SK-N-SH (cell line): ENCODE results near the gene RNF157. TPM values are rescaled to one million over a fixed set of nuclear protein-coding genes. Genes with fewer than 3 reads are reported as not detected.

Experiments
- CTCF ChIA-PET: fragments of 300-600, 350-600 bp; formaldehyde crosslinking; extraction: SDS; loops from one replicate; lab custom pipeline; 2021; lab: Yijun Ruan, JAX
- POLR2A ChIA-PET: fragments of 350-600 bp; sonication (Branson Sonifier 250); formaldehyde crosslinking; extraction: SDS; loops from one replicate; lab custom pipeline; 2020; ENCODE audit warnings: antibody characterized with exemption, inconsistent platforms; lab: Yijun Ruan, JAX
- DNase-seq: peaks from one replicate; pipeline ENCODE4 v3.0.0; 2012
- H2AFZ ChIP-seq: fragments of 200-600 bp; sonication (generic); 2 replicates; pipeline ENCODE4 v1.8.1; 2016; ENCODE audit warnings: antibody characterized with exemption, mild to moderate bottlenecking, low read depth
- H3F3A ChIP-seq: fragments of 200-600 bp; sonication (generic); replicated peaks from 2 replicates; pipeline ENCODE3; 2016; ENCODE audit warnings: antibody characterized with exemption, mild to moderate bottlenecking; ENCODE audit not compliant: insufficient read depth
- H3K27ac ChIP-seq, 2 experiments: fragments of 200-500 bp in 1 of 2; fragments of 200-600 bp in 1 of 2; sonication (Bioruptor generic) in 1 of 2; sonication (generic), shearing (Covaris generic) in 1 of 2; 2 replicates each; pipeline versions ENCODE4 v1.5.1 to v1.6.1; 2014 to 2016; ENCODE audit warnings: low read depth in 2 of 2, inconsistent platforms in 1 of 2, low read length in 1 of 2, mild to moderate bottlenecking in 1 of 2, mixed read lengths in 1 of 2
- H3K27me3 ChIP-seq: fragments of 200-600 bp; sonication (generic), shearing (Covaris generic); 2 replicates; pipeline ENCODE4 v1.6.1; 2016; ENCODE audit warnings: mixed run types; ENCODE audit not compliant: insufficient read depth
- H3K36me3 ChIP-seq, 2 experiments: fragments of 200-500 bp in 1 of 2; fragments of 200-600 bp in 1 of 2; sonication (Bioruptor generic) in 1 of 2; sonication (generic) in 1 of 2; replicated peaks in 1 of 2; 2 replicates each; pipeline versions ENCODE3 to v1.5.1; 2014 to 2016; ENCODE audit warnings: low read length in 1 of 2, mild to moderate bottlenecking in 1 of 2; ENCODE audit not compliant: insufficient read depth in 2 of 2, control insufficient read depth in 1 of 2
- H3K4me1 ChIP-seq, 2 experiments: fragments of 200-500 bp in 1 of 2; fragments of 200-600 bp in 1 of 2; sonication (Bioruptor generic) in 1 of 2; sonication (generic), shearing (Covaris generic) in 1 of 2; 2 replicates each; pipeline versions ENCODE4 v1.5.1 to v1.6.1; 2014 to 2016; ENCODE audit warnings: low read depth in 1 of 2, low read length in 1 of 2, mixed run types in 1 of 2; ENCODE audit not compliant: insufficient read depth in 2 of 2, control insufficient read depth in 1 of 2
- H3K4me2 ChIP-seq: fragments of 200-600 bp; sonication (generic), shearing (Covaris generic); 2 replicates; pipeline ENCODE4 v1.6.1; 2017; ENCODE audit warnings: mixed run types
- H3K4me3 ChIP-seq, 2 experiments: fragments of 200-500 bp in 1 of 2; fragments of 200-600 bp in 1 of 2; sonication (Bioruptor generic) in 1 of 2; sonication (generic), shearing (Covaris generic) in 1 of 2; 2 replicates each; pipeline versions ENCODE4 v1.5.1 to v1.8.1; 2014 to 2016; ENCODE audit warnings: low read depth in 2 of 2, inconsistent platforms in 1 of 2, low read length in 1 of 2, mild to moderate bottlenecking in 1 of 2, mixed read lengths in 1 of 2, moderate library complexity in 1 of 2
- H3K79me2 ChIP-seq: fragments of 200-600 bp; sonication (generic); 2 replicates; pipeline ENCODE4 v1.8.1; 2017; ENCODE audit warnings: mild to moderate bottlenecking; ENCODE audit not compliant: insufficient read depth
- H3K9ac ChIP-seq: fragments of 200-600 bp; sonication (generic); 2 replicates; pipeline ENCODE4 v1.6.1; 2017; ENCODE audit warnings: mixed run types
- H3K9me2 ChIP-seq: fragments of 200-600 bp; sonication (generic); 2 replicates; pipeline ENCODE4 v1.6.1; 2017; ENCODE audit warnings: mixed run types
- H3K9me3 ChIP-seq: fragments of 200-600 bp; sonication (generic); 2 replicates; pipeline ENCODE4 v1.6.1; 2017; ENCODE audit warnings: mixed run types, mild to moderate bottlenecking, moderate library complexity
- H4K20me1 ChIP-seq: fragments of 200-600 bp; sonication (generic); 2 replicates; pipeline ENCODE4 v1.6.1; 2017; ENCODE audit warnings: mild to moderate bottlenecking, mixed run types; ENCODE audit not compliant: insufficient read depth
- CHD2 ChIP-seq: fragments of 150-350 bp; IDR thresholded peaks from 2 replicates; pipeline ENCODE4 v1.6.1; 2018; ENCODE audit warnings: low read length; ENCODE audit not compliant: partially characterized antibody
- CTCF ChIP-seq: fragments of 200-600 bp; sonication (generic); IDR thresholded peaks from 2 replicates; pipeline ENCODE4 v1.6.1; 2017; ENCODE audit warnings: antibody characterized with exemption, mild to moderate bottlenecking, moderate library complexity
- ELF1 ChIP-seq: IDR thresholded peaks from 2 replicates; pipeline ENCODE4 v1.4.0; 2012
- EP300 ChIP-seq, 2 experiments: IDR thresholded peaks; 2 replicates each; pipeline versions ENCODE4 v1.4.0 to v1.6.1; 2012; ENCODE audit warnings: borderline replicate concordance in 1 of 2, low read depth in 1 of 2, low read length in 1 of 2
- EZH2phosphoT487 ChIP-seq: fragments of 200-600 bp; sonication (generic); IDR thresholded peaks from 2 replicates; pipeline ENCODE4 v1.6.1; 2017; ENCODE audit warnings: low read depth, mixed run types, mild to moderate bottlenecking, antibody characterized with exemption, moderate library complexity, borderline replicate concordance
- FOSL2 ChIP-seq: IDR thresholded peaks from 2 replicates; pipeline ENCODE4 v1.4.0; 2012; ENCODE audit warnings: low read depth, mild to moderate bottlenecking, moderate library complexity, borderline replicate concordance
- FOXM1 ChIP-seq: IDR thresholded peaks from 2 replicates; pipeline ENCODE4 v1.4.0; 2012; ENCODE audit warnings: low read depth, mild to moderate bottlenecking
- IRF3 ChIP-seq: fragments of 150-350 bp; IDR thresholded peaks from 2 replicates; pipeline ENCODE4 v1.6.1; 2016; ENCODE audit warnings: mild to moderate bottlenecking, low read depth, low read length
- JUND ChIP-seq: IDR thresholded peaks from 2 replicates; pipeline ENCODE4 v1.4.0; 2012
- MEF2A ChIP-seq: IDR thresholded peaks from 2 replicates; pipeline ENCODE4 v1.4.0; 2012; ENCODE audit warnings: low read depth, borderline replicate concordance
- NFIC ChIP-seq: IDR thresholded peaks from 2 replicates; pipeline ENCODE4 v1.4.0; 2012; ENCODE audit warnings: borderline replicate concordance
- NRF1 ChIP-seq: IDR thresholded peaks from 2 replicates; pipeline ENCODE4 v1.6.1; 2012; ENCODE audit warnings: low read depth, mild to moderate bottlenecking, low read length
- POLR2AphosphoS5 ChIP-seq: IDR thresholded peaks from 2 replicates; pipeline ENCODE4 v1.6.1; 2012; ENCODE audit warnings: low read depth, low read length
- RCOR1 ChIP-seq: fragments of 150-350 bp; IDR thresholded peaks from 2 replicates; pipeline ENCODE4 v1.6.1; 2017; ENCODE audit warnings: antibody characterized with exemption, low read length
- REST ChIP-seq: IDR thresholded peaks from 2 replicates; pipeline ENCODE4 v1.6.1; 2012; ENCODE audit warnings: mild to moderate bottlenecking, low read depth, low read length, moderate library complexity
- SIN3A ChIP-seq: IDR thresholded peaks from 2 replicates; pipeline ENCODE4 v1.6.1; 2012; ENCODE audit warnings: low read depth, mild to moderate bottlenecking, low read length, moderate library complexity, borderline replicate concordance
- SMC3 ChIP-seq: IDR thresholded peaks from 2 replicates; pipeline ENCODE4 v1.6.1; 2012; ENCODE audit warnings: low read depth, low read length, improper control_type of control experiment
- TAF1 ChIP-seq: IDR thresholded peaks from 2 replicates; pipeline ENCODE4 v1.6.1; 2012; ENCODE audit warnings: low read depth, mild to moderate bottlenecking, low read length, moderate library complexity, borderline replicate concordance
- WGBS: methylation state at CpG from one replicate; pipeline ENCODE4 v1.1.6; 2017; ENCODE audit warnings: low lambda C conversion rate; 5-methylcytosine and 5-hydroxymethylcytosine counted together
- polyA plus RNA-seq, 3 experiments: library from polyadenylated mRNA; depleted of rRNA; stranded (reverse); fragments of >200 nt; gene quantifications; 2 replicates each; pipeline ENCODE4 v1.2.3, GENCODE V29; 2012
- TF ChIP-seq, protein P1 (sequence below): IDR thresholded peaks from 2 replicates; pipeline ENCODE4; 2012

Gene RNF157
- polyA plus RNA-seq, 1 of the 3 experiments (the other 2 are of a cell fraction) = 5.2 TPM

DNA sequence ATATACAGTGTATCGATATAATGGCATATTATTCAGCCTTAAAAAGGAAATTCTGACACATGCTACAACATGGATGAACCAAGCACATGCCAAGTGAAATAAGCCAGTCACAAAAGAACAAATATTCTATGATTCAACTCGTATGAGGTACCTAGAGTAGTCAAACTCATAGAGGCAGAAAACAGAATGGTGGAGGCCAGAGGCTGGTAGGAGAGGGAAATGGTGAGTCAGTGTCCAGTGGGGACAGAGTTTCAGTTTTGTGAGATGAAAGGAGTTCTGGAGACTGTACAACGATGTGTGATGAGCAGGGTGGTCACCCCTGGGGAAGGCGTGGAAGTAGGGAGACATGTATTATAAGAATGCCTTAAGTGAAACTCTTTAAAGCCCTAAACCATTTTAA, 39.9 kb downstream of the RNF157 start:
- POLR2A ChIA-PET = no interaction called here
- H3K36me3 ChIP-seq = no peaks in the 10 kb centered on the region
- no peaks in the 10 kb centered on the region for H4K20me1 ChIP-seq
- no peaks in the 10 kb centered on the region for H3K27me3 ChIP-seq
- H3K79me2 ChIP-seq = no peaks in the 10 kb centered on the region
- WGBS = 85% methylated on average over 4 of the region's 4 CpGs
- H3K4me2 ChIP-seq = no peak overlapping the region
- no peak overlapping the region for H3K9ac ChIP-seq
- no peak overlapping the region for H3K4me3 ChIP-seq
- no peak overlapping the region for H3K27ac ChIP-seq
- H3K9me3 ChIP-seq = no peaks in the 10 kb centered on the region
- no peaks in the 10 kb centered on the region for H3K9me2 ChIP-seq
- H3K4me1 ChIP-seq = peaks cover 10 to 11% of the 10 kb centered on the region in 2 experiments; a peak in 3 of 4 replicates
- H3F3A ChIP-seq = peaks cover 9% of the 10 kb centered on the region
- H2AFZ ChIP-seq = no peak overlapping the region
- DNase-seq = no peak
- CTCF ChIA-PET = interaction anchor here (3.2 to 5.8 kb wide), 2 partner anchors 18 to 79 kb away, joined by 12 to 47 read pairs; no protein-coding TSS in a partner anchor
- TF ChIP-seq NFIC = no peak
- TF ChIP-seq SMC3 = no peak
- no peak for TF ChIP-seq EZH2phosphoT487
- TF ChIP-seq, protein P1, sequence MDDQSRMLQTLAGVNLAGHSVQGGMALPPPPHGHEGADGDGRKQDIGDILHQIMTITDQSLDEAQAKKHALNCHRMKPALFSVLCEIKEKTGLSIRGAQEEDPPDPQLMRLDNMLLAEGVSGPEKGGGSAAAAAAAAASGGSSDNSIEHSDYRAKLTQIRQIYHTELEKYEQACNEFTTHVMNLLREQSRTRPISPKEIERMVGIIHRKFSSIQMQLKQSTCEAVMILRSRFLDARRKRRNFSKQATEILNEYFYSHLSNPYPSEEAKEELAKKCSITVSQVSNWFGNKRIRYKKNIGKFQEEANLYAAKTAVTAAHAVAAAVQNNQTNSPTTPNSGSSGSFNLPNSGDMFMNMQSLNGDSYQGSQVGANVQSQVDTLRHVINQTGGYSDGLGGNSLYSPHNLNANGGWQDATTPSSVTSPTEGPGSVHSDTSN = no peak
- no peak for TF ChIP-seq MEF2A
- no peak for TF ChIP-seq REST
- TF ChIP-seq FOXM1 = no peak
- no peak for TF ChIP-seq POLR2AphosphoS5
- no peak for TF ChIP-seq FOSL2
- TF ChIP-seq CTCF = no peak
- TF ChIP-seq CHD2 = no peak
- no peak for TF ChIP-seq EP300 (IDR thresholded peaks at IDR 0.05; ENCODE audit: borderline replicate concordance in 1 of 2, low read depth in 1 of 2, low read length in 1 of 2)
- no peak for TF ChIP-seq RCOR1
- TF ChIP-seq JUND = no peak
- no peak for TF ChIP-seq NRF1
- TF ChIP-seq SIN3A = no peak
- no peak for TF ChIP-seq ELF1
- TF ChIP-seq TAF1 = no peak
- TF ChIP-seq IRF3 = no peak
- TF ChIP-seq, all 33 proteins: peak for 0
